ENCODE results near the gene GTPBP1.

Gene GTPBP1

DNA sequence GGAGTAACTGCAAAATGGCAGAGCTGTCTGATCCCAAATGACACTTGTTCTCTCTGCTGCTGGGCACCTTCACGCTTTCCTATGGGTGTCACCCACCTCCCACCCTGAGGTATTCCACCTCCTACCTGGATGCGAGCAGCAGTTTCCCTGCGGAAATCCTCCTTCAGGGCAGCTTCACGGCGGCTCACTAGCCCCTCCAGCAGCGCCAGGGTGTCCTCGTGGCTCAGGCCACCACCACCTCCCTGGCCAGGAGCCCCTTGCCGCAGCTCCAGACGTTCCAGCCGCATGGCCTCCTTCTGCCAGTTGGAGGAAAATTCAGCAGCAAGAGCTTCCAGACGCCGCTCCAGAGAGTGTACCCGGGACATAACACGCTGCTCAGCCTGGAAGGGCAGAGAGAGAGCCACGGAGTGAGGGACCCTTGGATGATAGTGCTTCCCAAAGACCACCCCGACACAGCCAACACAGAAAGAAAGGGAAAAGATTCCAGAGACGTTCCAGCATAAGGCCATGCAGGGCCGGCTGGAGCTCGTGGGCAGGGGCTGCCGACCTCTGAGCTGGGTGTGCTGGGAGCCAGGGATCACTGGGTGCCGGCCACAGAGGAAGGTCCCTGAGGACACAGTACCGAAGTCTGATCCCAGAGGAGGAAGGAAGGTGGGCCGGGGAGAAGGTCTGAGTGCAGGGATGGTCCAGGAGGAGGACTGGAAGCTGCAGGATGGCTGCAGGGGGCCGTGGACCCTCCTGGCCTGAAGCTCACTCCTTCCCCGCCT, 36.6 kb downstream of the GTPBP1 start:
- DNase-seq: no peak

DNA sequence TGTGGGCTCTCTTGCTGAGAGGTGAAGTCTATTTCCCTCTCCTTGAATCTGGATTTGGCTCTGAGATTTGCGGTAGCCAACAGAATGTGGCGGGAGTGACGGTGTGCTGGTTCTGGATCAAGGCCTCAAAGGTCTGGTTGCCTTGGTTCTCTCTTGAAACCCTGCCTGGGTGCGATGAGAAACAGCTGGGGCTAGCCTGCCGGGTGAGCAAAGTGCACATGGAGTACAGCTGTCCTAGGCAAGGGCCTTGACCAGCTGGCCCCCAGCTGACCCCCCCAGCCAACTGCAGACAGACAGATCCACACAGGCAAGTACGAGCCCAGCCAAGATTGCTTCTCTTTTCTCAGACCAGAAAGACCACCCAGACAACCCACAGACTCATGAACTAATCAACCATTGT, 39.2 kb downstream of the GTPBP1 start:
- DNase-seq: no peak

DNA sequence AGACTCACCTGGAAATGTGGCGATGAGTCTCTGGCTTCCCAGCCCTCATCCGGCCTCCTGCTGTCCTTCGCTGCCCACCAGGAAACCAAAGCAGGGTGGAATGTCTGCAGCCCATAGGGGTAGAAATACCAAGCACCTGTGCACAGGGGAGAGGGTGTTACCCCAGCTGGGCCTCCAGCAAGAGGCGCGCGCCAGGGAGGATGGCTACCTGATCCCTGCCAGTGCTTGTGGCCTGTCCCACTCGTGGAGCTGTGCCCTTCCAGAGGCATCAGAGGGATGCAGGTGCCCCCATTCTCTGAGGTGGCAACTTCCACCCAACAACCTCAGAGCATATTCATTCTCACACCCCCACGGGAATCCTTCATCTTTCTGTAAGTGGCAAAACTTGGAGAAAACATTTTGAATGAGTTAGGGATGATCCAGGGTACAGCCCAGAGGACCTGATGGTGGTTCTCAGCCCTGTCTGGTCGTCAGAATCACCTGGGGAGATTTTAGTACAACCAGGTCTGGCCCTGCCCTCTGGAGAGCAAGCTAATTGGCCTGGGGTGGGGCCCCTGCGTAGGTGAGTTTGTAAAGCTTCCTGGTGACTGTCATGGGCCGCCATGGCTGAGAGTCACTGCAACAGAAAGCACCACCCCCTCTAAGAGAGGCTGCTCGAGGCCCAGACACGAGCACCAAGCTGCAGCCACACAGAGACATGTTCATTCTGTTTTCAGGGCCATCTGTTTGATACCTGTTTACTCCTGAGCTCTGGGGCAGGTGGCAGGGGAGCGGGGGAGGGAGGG, 40.1 kb downstream of the GTPBP1 start:
- DNase-seq: no peak

DNA sequence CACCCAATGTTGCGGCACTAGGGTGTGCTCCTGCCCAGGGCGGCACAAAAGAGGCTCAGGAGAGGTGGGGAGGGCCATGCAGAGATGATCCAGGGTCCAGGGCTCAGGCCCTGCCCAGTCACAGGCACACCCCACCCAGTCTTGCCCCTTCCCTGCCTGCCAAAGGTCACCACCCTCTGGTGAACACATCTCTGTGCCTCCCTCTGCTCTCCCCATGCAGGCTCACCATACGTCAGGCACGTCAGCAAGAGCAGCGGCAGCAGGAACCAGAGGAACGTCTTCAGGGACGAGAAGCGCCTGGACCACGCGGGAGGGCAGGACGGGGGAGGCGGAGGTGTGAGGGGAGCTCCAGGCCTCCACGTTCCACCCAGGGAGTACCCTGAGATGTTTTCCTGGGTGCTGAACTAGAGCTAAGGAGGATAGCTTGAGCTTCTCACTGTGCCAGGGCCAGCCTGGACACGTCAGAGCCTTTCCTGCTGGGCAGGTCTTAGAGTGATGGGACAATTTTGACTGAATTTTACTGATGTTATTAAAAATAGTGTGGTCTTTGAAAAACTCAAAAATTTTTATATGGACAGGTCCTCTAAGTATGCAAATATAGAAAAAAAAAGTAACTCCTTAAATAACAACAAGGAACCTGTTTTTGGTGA, 42.9 kb downstream of the GTPBP1 start:
- DNase-seq: no peak

DNA sequence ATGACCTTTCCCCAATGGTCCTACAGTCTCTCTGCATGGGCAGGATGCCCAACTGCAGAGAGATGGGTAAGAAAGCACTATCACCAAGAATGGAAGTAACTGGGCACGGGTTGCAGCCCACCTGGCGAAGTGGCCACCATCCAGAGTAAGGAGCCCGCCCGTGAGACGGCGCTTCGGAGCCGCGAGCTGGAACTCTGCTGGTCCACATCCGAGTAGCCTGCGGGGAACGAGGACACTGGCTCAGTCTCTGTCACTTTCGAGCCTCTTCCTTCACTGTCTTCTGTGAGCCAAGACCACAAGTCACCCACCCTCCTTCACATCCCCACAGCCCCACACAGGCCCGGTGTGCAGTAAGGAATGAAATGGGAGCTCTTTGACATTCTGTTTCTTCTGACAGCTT, 44.4 kb downstream of the GTPBP1 start:
- no peak for DNase-seq

DNA sequence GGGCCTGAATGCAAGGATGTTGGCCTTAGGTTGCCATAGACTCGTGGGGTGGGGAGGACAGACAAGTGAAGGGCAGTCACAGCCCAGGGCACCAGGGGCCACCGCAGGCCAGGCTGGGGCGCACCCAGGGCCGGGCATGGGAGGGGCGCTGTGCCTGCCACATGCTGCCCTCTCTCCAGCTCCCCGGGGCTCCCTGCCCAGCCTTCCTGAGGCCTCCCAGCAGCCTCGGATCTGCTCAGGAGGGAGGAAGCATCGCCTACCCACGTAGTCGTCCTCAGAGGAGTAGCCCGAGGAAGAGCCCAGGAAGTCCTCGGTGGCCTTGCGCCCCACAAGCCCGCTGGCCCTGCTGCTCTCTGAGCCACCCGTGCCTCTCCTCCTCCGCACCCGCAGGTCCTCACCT, 44.9 kb downstream of the GTPBP1 start:
- DNase-seq: no peak

DNA sequence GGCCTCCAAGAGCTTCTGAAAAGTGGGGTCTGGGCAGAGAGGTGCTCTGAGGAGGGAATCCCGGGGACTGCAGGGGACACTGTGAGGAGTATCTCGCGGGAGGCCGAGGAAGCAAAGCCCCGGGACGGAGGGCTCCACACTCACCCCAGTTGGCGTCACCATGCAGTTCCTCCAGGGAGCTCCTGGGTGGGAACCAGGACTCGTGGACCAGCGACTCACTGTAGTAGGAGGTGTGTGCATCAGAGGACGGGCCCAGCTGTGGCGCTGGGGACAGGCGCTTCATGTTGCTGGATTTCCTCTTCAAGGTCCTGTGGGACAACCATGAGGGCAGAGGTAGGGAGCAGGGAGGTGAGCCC, 45.3 kb downstream of the GTPBP1 start:
- DNase-seq: no peak

DNA sequence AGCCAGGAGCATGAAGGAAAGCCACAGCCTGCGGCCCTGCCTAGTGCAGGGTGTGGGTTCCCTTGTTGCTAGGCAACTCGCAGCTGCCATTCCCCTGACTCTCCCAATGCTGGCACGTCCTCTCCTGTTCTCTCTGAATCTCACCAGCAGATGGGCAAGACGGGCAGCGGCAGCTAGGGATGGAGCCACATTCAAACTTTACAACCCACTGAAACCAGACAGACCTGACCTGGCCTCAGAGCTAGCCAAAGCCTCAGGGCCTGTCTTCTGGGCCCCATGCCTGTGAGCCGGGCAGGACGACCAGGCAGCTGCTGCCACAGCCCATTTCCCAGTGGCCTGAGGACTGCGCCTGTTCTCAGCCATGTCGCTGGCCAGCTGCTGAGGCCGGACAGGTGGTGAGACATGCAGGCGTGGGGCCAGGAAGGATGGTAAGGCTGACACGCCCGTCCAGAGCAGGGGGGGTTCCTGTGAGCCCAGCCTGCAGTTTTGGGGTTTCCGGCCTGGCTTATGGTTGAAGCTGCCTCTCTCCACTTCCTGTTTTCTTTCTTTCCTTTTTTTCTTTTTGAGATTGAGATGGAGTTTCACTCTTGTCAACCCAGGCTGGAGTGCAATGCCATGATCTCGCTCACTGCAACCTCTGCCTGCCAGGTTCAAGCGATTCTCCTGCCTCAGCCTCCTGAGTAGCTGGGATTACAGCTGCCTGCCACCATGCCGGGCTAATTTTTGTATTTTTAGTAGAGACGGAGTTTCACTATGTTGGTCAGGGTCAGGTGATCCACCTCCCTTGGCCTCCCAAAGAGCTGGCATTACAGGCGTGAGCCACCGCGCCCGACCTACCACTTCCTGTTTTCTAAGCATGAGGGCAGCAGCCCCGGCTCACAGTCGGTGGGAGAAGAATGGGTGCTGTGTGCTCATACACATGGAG, 45.9 kb downstream of the GTPBP1 start:
- DNase-seq: no peak

DNA sequence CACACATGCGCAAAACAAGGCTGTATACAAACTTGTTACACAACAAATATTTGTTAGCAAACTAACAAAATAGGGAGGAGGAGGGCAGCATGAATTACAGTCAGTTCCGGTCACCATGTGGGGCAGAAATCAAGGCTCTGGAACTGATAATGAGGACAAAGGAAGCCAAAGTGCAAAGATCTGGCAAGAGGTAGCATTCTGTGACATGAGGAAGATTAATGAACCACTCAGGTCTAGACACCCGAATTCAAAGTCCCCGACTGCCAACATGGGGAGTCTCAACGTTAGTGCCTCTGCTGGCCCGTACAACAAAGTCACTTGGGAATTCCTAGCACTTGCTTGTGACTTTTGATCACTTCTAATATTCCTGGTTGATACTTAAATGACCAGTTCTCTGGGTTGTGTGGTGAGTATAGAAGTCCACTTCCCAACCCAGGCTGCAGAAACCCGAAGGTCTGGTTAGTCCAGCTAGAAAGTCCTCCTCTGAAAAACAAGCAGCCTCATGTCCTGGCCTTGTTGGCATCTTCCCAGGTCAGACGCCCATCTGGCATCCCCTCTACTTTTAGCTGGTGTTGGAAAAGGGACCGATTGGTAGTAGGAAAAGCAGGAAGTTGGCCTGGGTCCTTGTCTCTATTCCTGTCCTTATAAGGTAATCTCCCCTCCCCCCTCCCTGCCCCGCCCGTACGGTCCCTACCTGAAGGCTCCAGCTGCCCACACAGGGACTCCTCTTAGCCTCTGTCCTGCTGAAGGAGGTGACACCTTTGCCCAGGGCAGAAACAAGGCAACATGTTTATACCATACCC, 48.4 kb downstream of the GTPBP1 start:
- DNase-seq: peak; percentile 18

DNA sequence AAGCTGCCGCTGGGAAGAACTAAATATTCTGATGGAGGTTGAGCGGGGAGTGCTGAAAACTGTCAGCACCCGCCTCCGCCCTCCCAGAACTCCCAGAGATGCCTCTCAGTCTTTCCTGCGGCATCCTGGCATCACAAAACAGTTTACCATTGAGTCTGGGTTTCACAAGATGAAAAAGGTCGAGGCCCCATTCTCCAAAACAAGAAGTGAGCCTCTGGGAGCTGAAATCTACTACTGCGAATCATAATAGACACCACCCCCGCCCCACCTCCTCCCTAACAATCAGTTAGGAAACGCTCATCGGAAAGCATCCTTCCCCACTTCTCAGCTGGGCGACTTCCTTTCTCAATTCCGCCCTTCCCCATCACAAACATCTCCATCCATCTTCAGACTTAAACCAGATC, 49.0 kb downstream of the GTPBP1 start:
- no peak for DNase-seq

DNA sequence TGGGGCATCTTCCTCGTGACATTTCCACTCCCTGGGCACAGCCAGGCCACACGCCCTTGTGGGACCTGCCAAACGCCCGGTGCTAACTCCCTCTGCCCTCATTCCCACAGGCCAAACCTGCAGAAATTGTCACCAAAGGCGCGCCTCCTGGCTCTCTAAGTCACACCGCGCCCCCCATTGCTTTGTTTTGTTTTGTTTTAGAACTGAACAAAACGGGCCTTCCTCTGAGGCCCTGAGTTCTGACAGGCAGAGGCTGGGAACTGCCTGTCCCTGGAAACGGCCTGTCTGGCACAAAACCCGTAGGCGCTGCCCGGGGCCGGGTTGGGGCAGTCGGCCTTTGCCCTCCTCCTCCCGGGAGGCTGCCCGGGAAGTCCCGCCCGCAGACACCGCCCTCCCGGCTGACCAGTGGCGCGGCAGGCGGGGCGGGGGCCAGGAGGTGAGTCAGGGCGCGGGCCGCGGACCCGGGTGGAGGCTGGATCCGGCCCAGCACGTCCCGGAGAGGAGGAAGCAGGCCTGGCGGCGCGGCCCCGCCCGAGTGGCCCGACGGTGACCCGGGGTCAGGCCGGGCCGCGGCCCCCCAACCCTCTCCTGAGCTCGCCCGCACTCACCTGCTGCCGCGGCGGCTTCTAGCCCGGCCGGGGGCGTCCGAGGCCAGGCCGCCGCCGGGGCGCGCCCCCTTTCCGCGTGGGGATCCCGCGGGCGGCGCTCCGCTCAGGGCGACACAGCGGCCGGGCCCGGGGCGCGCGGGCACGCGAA, 49.6 kb downstream of the GTPBP1 start:
- no peak for DNase-seq

DNA sequence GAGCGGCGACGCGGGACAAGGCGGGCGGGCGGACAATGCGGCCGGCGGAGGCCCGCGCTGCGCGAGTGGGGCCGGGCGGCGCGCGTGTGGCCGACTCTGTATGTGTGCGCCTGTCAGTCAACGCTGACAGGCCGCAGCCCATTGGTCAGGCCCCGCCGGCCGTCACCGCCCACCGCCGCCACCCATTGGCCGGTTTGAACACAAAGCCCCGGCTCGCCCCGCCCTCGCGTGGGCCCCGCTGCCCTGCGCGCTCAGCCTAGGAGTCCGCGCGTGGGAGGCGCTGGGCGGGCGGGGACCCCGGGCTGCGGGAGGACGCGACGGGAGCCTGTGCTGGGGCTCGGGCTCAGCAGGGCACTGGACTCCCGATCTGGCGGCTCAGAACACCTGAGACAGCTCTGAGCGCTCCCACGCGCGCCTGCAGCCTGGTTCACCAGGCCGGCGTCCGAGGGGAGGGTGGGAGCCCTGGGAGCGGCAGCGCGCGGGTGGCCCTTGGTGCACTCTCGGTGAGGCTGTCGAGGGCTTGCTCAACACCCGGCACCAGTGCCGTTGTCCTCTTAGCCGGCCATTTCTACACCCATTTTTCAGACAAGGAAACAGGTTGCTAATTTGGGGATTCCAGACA, 50.3 kb downstream of the GTPBP1 start, which contains the start of gene SUN2:
Gene SUN2 (minus strand): TSS at position 88 of the 622 bp plus-strand sequence. CDS start 3,370 bp downstream, outside the sequence.
- peak; percentile 80 for DNase-seq

DNA sequence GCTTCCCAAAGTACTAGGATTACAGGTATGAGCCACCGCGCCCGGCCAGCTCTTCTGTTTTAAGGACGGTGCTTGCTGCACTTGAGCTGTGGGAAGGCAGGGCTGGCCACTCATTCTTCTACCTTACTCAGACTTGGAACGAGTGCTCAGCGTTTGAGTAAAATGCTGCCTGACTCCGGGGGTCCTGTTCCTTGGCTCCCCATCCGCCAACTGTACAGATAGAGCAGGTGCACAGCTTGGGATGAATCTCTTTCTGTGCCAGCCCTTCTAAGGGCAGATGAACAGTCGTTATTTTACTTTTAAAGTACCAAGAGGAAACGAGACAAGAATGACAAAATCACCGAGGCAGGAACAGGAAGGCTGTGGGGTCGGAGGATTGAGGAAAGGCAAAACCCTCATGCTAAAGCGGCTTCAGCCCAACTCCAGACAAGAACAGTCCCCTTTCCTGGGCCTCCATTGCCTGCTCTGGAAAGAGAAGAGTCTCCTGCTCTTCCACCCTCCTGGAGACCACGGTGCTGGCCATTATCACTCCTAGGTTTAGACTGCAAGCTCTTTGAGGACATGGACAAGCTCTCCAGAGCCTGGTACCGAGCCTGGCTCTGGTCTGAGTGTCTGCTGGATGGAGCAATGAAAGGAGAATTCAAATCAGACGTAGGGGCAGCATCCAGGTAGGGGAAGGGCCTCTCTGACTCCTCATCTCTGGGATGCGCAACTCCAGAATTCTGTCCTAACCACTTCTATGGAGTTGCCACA, 51.1 kb downstream of the GTPBP1 start:
- no peak for DNase-seq

DNA sequence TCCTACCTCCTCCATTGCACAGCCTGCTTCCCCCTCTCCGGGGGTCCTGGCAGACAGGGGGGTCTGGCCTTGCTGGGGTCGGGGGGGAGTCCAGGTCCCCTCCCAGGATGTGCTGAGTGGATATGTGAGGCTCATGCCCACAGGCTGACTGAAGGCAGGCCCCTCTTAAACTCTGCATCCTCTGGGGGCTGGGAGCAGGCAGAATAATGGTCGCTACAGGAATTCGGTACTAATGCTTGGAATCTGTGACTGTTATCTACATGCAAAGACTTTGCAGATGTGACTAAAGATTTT, 51.7 kb downstream of the GTPBP1 start:
- DNase-seq: no peak

DNA sequence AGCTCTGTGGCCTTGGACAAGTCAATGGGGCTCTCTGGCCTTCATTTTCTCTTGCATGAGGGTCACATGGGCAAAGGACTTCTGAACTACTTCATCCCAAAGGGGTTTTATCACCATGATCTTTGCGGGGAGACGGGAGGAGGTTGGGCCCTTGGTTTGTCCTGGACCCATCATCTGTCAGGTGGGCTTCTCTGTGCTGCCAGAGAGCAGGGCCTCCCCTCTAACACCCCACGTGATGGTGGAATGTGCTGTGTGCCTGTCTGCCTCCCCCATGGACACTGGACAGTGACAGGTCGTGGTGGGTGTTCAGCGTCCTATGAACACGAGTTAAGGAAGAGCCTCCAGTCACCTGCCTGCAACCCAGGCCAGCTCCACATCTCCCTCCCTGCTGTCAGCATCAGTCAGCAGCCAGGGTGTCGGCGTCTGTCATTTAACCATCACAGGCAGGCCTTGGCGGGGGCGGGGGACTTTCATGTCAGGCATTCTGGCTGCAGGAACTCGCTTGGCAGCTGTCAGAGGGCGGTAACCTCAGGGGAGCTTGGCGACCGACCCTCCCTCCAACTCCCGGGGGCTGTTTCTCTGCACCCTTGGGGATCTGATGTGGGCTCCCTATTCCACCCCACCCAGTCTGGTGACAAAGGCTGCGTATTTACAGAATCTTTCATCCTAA, 52.7 kb downstream of the GTPBP1 start:
- DNase-seq: no peak

DNA sequence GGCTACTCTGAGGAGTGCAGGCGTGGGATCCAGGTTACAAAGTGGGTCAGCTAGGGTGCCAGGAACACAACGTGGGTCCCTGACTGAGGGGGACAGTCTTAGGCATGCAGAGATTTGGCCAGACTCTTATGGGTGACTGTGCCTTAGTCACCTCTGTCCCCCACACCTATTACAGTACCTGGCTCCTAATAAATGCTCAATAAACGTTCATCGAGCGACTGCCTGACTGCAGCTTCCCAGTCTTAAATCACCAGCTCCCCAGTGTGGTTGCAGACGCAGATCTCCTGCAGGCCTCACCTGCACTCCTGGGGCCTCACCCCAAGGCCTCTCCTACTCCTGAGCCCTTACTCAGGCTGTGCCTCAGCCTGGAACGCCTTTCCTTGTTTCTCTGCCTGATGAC, 53.3 kb downstream of the GTPBP1 start:
- DNase-seq: no peak

DNA sequence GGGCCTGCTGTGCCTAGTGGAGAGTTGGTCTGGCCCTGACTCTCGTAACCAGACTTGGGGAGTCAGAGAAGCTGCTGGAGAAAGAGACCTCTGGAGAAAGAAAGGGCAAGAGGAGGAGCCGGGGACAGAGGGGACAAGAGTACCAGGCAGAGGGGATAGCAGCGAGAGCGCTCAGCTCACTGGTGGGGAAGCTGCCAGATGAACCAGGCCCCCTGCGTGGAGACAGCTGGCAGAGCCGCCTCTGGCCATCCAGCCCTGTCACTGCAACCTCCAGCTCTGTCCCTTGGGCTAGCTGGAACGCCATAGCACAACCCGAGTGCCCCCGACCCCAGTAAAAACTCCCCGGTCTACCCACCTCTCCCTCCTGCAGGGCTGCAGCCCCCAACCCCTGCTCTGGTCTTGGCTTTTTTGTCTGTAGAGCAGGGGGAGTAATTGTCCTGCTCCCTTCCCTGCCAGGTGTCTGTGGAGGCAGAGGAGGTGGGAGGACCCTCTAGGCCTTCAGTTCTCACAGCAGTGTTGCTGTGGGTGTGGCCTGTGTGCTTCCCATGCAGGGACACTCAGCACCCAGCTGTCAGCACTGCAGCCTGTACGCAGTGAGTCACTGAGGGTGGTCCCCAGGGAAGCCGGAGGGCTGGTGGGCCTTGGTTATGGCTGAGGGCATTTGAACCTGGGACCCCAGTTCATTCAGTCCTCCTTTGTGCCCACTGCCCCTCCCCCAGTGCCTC, 54.9 kb downstream of the GTPBP1 start:
- peak; percentile 40 for DNase-seq

All from NCI-H1092 (cell line).